PC-3 (cell line): Measurements from ENCODE around the gene MRC2.

Experiments
- EZH2 ChIP-seq: fragments of 300-600 bp; sonication (generic); IDR thresholded peaks from one replicate; pipeline ENCODE4 v1.6.1; 2017; ENCODE audit warnings: antibody characterized with exemption, mild to moderate bottlenecking, low read length; ENCODE audit not compliant: unreplicated experiment
- EZH2phosphoT487 ChIP-seq: fragments of 300-600 bp; sonication (generic); IDR thresholded peaks from 2 replicates; pipeline ENCODE4 v1.6.1; 2018; ENCODE audit warnings: mild to moderate bottlenecking, antibody characterized with exemption, low read length, borderline replicate concordance
- TF ChIP-seq, protein P1 (sequence below): fragments of 300-600 bp; sonication (generic); conservative IDR thresholded peaks from 2 replicates; pipeline ENCODE4 v1.5.1; 2017; ENCODE audit warnings: antibody characterized with exemption, low read depth, mild to moderate bottlenecking, low read length

DNA sequence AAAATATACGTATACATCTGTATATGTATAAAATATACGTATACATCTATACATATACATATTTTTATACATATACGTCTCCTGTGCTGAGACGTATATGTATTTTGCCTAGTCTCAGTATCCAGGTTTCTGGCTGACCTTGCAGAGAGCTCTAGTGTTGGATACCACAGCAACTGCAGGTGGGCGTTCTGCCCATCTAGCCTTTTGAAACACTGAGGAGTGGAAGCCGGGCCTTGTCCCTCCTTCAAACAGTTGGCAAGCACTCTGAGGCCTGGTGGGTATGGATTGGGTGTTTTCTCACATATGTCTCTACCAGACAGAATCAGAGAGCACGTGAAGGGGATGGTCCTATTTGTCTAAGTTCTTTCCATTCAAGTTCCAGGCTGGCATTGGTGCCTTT lies 39.4 kb upstream of the MRC2 start:
- TF ChIP-seq, protein P1, sequence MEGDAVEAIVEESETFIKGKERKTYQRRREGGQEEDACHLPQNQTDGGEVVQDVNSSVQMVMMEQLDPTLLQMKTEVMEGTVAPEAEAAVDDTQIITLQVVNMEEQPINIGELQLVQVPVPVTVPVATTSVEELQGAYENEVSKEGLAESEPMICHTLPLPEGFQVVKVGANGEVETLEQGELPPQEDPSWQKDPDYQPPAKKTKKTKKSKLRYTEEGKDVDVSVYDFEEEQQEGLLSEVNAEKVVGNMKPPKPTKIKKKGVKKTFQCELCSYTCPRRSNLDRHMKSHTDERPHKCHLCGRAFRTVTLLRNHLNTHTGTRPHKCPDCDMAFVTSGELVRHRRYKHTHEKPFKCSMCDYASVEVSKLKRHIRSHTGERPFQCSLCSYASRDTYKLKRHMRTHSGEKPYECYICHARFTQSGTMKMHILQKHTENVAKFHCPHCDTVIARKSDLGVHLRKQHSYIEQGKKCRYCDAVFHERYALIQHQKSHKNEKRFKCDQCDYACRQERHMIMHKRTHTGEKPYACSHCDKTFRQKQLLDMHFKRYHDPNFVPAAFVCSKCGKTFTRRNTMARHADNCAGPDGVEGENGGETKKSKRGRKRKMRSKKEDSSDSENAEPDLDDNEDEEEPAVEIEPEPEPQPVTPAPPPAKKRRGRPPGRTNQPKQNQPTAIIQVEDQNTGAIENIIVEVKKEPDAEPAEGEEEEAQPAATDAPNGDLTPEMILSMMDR, result no peak
- TF ChIP-seq EZH2, result no peak
- no peak for TF ChIP-seq EZH2phosphoT487
